Bronchial epithelial cell (primary cell): ENCODE data around the gene ZBTB8A. TPM values are rescaled to one million over a fixed set of nuclear protein-coding genes. Genes with fewer than 3 reads are reported as not detected.

Source experiments
- DNase-seq: peaks from one replicate; pipeline ENCODE4 v3.0.0-alpha.2; 2010; ENCODE audit warnings: low read depth
- FAIRE-seq: peaks from 2 replicates; lab custom pipeline; 2011; peaks lifted over from hg19 to GRCh38; lab: Jason Lieb, UNC
- H3K27me3 ChIP-seq: 2 replicates; pipeline ENCODE4 v1.5.1; 2011; ENCODE audit warnings: low read length; ENCODE audit not compliant: control insufficient read depth, insufficient read depth
- H3K36me3 ChIP-seq: 2 replicates; pipeline ENCODE4 v1.5.1; 2011; ENCODE audit warnings: low read length; ENCODE audit not compliant: control insufficient read depth, insufficient read depth
- H3K4me3 ChIP-seq: 2 replicates; pipeline ENCODE4 v1.5.1; 2011; ENCODE audit warnings: mild to moderate bottlenecking, low read depth, low read length, control low read depth
- CTCF ChIP-seq: IDR thresholded peaks from 2 replicates; pipeline ENCODE4 v1.5.1; 2011; ENCODE audit warnings: mild to moderate bottlenecking, moderate library complexity, low read length, control low read depth, inconsistent platforms; ENCODE audit not compliant: insufficient read depth, severe bottlenecking
- total RNA-seq: library from RNA; depleted of rRNA; stranded (reverse); fragments of >200 nt; gene quantifications from 2 replicates; pipeline ENCODE4 v1.2.1, GENCODE V29; 2014

Gene ZBTB8A
- total RNA-seq, 1 donor from 2014 or later: 9.5 TPM

- Histone ChIP-seq H3K36me3 (no peaks in the 10 kb centered on the region), H3K27me3 (no peaks in the 10 kb centered on the region), H3K4me3 (no peak overlapping the region)
- FAIRE-seq (no peak), DNase-seq (no peak)
- TF ChIP-seq CTCF: no peak
These were observed 32.2 kb upstream of the ZBTB8A start for GRCh38 chr1:32507021-32507420.

- Histone ChIP-seq H3K36me3 (no peaks in the 10 kb centered on the region), H3K27me3 (no peaks in the 10 kb centered on the region), H3K4me3 (no peak overlapping the region)
- DNase-seq (no peak), FAIRE-seq (no peak)
- no peak for TF ChIP-seq CTCF
These were observed 30.5 kb upstream of the ZBTB8A start for GRCh38 chr1:32508761-32509160.

GRCh38 chr1:32509939-32510338, 29.3 kb upstream of the ZBTB8A start:
- Histone ChIP-seq H3K27me3 (no peaks in the 10 kb centered on the region), H3K4me3 (no peak overlapping the region), H3K36me3 (no peaks in the 10 kb centered on the region)
- DNase-seq (no peak), FAIRE-seq (no peak)
- no peak for TF ChIP-seq CTCF

GRCh38 chr1:32516402-32516801, 22.8 kb upstream of the ZBTB8A start:
- DNase-seq: no peak
- no peak for FAIRE-seq

GRCh38 chr1:32518976-32519375, 20.3 kb upstream of the ZBTB8A start:
- FAIRE-seq: no peak
- no peak overlapping the region for H3K4me3 ChIP-seq
- H3K27me3 ChIP-seq: no peaks in the 10 kb centered on the region
- no peak for DNase-seq
- H3K36me3 ChIP-seq: no peaks in the 10 kb centered on the region
- TF ChIP-seq CTCF: no peak

More at GRCh38 chr1:32516402-32516801, 22.8 kb upstream of the ZBTB8A start:
- no peaks in the 10 kb centered on the region for H3K36me3 ChIP-seq
- no peaks in the 10 kb centered on the region for H3K27me3 ChIP-seq
- TF ChIP-seq CTCF: no peak
- no peak overlapping the region for H3K4me3 ChIP-seq

- TF ChIP-seq CTCF: no peak
- no peaks in the 10 kb centered on the region for H3K27me3 ChIP-seq
- no peak overlapping the region for H3K4me3 ChIP-seq
- DNase-seq (no peak), FAIRE-seq (no peak)
- no peaks in the 10 kb centered on the region for H3K36me3 ChIP-seq
These were observed 18.1 kb upstream of the ZBTB8A start for GRCh38 chr1:32521165-32521564.
